SK-N-MC (cell line): ENCODE results near the gene APOLD1.

Experiments
- DNase-seq: peaks from one replicate; pipeline ENCODE4 v3.0.0-alpha.2; 2011; ENCODE audit warnings: low read depth, low spot score
- H3K27ac ChIP-seq: fragments of 200-600 bp; sonication (generic); 2 replicates; pipeline ENCODE4 v1.5.1; 2016; ENCODE audit warnings: mixed run types
- H3K36me3 ChIP-seq: fragments of 200-600 bp; sonication (generic); 2 replicates; pipeline ENCODE4 v1.6.1; 2017; ENCODE audit warnings: antibody characterized with exemption, low read length, mixed read lengths; ENCODE audit not compliant: insufficient read depth
- H3K4me3 ChIP-seq: fragments of 200-600 bp; sonication (generic); 2 replicates; pipeline ENCODE4 v1.5.1; 2016
- H3K9ac ChIP-seq: fragments of 200-600 bp; sonication (generic); 2 replicates; pipeline ENCODE4 v1.8.0; 2017; ENCODE audit warnings: mixed run types, mixed read lengths; ENCODE audit not compliant: insufficient read length
- H3K9me3 ChIP-seq: fragments of 200-600 bp; sonication (generic); 2 replicates; pipeline ENCODE4 v1.6.1; 2017; ENCODE audit warnings: low read depth, mild to moderate bottlenecking, antibody characterized with exemption, low read length, moderate library complexity, mixed read lengths
- EZH2 ChIP-seq: fragments of 200-600 bp; sonication (generic); IDR thresholded peaks from one replicate; pipeline ENCODE4 v1.6.1; 2017; ENCODE audit warnings: antibody characterized with exemption
- FOXP2 ChIP-seq: optimal IDR thresholded peaks from 2 replicates; pipeline ENCODE3; 2011; ENCODE audit warnings: mild to moderate bottlenecking, moderate library complexity; ENCODE audit not compliant: insufficient read depth; ENCODE audit errors: extremely low read length, control extremely low read depth
- POLR2AphosphoS5 ChIP-seq: IDR thresholded peaks from 2 replicates; pipeline ENCODE4 v1.6.1; 2012; ENCODE audit warnings: mild to moderate bottlenecking, low read depth, low read length, borderline replicate concordance

APOLD1 gene

DNA sequence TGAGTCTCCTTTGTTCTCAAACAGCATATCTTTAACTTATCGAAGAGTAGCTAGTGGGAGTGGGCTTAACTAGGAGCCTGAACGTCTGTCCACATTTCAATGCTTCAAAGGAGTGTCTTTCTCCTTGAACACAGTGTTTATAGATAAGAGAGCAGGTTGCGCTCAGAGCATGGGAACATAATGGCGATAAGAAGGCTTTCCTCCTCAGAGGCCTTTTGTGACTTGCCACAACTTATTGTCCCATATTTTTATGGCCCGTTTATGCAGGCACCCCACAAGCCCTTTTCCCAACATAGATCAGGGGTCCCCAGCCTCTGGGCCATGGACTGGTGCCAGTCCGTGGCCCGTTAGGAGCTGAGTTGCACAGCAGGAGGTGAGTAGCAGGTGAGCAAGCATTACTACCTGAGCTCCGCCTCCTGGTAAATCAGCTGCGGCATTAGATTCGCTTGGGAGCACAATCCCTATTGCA lies 25.1 kb downstream of the APOLD1 start:
- peaks cover 15% of the 10 kb centered on the region for H3K36me3 ChIP-seq
- H3K4me3 ChIP-seq, result no peak overlapping the region
- no peaks in the 10 kb centered on the region for H3K9me3 ChIP-seq
- H3K27ac ChIP-seq, result no peak overlapping the region
- H3K9ac ChIP-seq, result no peak overlapping the region
- DNase-seq, result no peak
- no peak for TF ChIP-seq EZH2
- no peak for TF ChIP-seq POLR2AphosphoS5

DNA sequence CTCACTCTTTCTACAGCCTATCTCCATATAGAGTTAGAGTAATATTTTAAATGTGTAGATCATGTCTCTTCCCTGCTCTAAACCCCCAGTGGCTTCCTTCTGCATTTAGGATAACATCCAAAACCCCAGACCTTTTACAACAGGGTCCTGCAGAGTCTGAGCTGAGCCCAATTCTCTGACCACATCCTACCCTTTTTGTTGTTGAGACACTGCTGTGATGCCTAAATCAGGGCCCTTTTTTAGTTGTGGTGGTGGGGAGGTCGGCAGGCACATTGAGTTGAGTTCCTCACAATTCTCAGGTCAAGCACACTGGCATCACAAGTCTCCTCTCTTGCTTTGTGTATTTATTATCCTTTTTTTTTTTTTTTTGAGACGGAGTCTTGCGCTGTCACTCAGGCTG lies 25.9 kb downstream of the APOLD1 start:
- no peak overlapping the region for H3K9ac ChIP-seq
- H3K36me3 ChIP-seq, result peaks cover 22% of the 10 kb centered on the region
- no peak overlapping the region for H3K27ac ChIP-seq
- H3K9me3 ChIP-seq, result no peaks in the 10 kb centered on the region
- no peak for TF ChIP-seq FOXP2
- no peak for TF ChIP-seq EZH2
- no peak for TF ChIP-seq POLR2AphosphoS5
- H3K4me3 ChIP-seq, result no peak overlapping the region
- no peak for DNase-seq

DNA sequence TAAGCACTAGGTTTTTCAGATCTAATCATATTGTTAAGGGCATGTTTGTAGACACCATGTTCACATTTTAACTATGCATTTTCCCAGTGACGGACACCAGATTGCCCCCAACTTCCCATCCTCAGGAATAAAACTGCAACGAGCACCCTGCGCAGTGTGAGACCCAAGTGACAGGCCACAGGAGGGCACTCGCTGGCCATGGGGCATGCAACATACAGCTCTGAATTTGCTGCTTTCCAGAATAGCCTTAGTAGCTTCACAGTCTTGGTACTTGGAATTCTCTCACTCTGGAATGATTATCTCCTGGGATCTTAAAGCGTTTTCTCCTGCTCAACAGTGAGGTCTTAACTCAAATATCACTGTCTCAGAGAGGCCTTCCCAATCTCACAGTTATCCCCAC lies 26.7 kb downstream of the APOLD1 start:
- Histone ChIP-seq H3K27ac (no peak overlapping the region), H3K4me3 (no peak overlapping the region), H3K9ac (no peak overlapping the region), H3K9me3 (no peaks in the 10 kb centered on the region), H3K36me3 (peaks cover 31% of the 10 kb centered on the region)
- TF ChIP-seq POLR2AphosphoS5, result no peak
- TF ChIP-seq FOXP2, result no peak
- no peak for TF ChIP-seq EZH2
- no peak for DNase-seq

DNA sequence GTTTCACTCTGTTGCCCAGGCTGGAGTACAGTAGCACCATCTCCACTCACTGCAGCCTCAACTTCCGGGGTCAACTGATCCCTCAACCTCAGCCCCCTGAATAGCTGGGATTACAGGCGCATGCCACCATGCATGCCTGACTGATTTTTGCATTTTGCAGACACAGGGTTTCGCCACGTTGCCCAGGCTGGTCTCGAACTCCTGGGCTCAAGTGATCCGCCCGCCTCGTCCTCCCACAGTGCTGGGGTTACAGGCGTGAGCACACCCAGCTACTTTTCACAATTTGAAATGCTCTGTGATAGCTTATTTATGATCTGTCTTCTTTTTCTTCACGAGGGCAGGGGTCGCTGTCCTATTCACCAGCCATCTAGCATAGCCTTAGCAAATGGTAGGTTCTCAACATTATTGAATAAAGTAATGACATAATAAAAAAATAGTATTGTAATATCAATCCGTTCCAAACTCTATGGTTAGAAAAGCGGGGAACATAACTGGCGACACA lies 27.2 kb downstream of the APOLD1 start:
- TF ChIP-seq FOXP2, result no peak
- TF ChIP-seq POLR2AphosphoS5, result no peak
- TF ChIP-seq EZH2, result no peak
- Histone ChIP-seq H3K9ac (no peak overlapping the region), H3K4me3 (peak overlapping the region; percentile 97; the same call in 1 of the 2 replicates), H3K9me3 (no peaks in the 10 kb centered on the region), H3K36me3 (peaks cover 35% of the 10 kb centered on the region), H3K27ac (no peak overlapping the region)
- DNase-seq, result no peak

DNA sequence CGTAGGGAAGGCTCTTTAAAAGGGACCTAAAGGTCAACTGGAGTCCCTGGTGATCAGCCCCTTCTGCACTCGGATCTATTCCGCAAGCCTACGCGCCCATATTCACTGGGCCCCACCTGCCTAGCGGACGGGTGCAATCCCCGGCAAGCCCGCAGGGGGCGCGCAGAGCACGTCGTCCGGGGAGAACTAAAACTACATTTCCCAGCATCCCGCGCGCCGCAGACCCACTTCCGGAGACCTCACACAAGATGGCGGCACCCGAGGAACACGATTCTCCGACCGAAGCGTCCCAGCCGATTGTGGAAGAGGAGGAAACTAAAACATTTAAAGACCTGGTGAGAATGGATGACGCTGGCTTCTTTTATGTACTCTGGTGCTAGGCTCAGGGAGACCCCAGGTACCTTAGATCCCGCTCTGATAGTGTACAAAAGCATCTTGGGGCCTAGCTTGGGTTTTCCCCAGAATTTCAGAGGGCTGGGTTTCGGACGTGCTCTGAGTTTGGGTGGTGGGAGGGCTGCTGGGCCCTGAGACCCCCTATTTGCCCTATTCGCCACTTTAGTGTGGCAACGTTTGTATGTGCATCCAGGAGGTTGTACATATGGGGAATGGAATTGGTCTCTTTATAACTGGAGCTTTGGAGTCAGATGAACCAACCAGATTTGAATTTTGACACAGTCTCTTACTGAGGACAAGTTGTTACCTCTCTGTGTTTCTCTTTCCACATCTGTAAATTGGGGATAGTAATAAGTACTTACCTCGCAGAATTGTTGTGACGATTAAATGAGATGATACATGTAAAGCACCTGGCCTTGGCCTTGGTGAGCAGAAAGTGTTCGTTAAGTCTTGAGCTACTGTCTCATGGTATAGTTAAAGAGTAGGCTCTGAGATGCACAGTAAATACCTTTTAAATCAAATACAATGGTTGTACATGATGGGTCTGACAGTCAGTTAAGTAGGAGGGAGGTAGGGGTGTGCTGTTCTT lies 28.0 kb downstream of the APOLD1 start, which contains the start of gene DDX47:
DDX47 (plus strand) TSS at position 227 of the 982 bp plus-strand sequence; CDS start at position 249, 22 bp downstream.
- TF ChIP-seq FOXP2 (no peak), POLR2AphosphoS5 (peak; percentile 87), EZH2 (no peak)
- peak within 1 kb of the TSS; percentile 98 for H3K9ac ChIP-seq
- no peak within 1 kb of the TSS for H3K27ac ChIP-seq
- peak; percentile 76 for DNase-seq
- no peaks in the 10 kb centered on the region for H3K9me3 ChIP-seq
- H3K36me3 ChIP-seq, result peaks cover 40% of the 10 kb centered on the region
- peak within 1 kb of the TSS; percentile 97 for H3K4me3 ChIP-seq

DNA sequence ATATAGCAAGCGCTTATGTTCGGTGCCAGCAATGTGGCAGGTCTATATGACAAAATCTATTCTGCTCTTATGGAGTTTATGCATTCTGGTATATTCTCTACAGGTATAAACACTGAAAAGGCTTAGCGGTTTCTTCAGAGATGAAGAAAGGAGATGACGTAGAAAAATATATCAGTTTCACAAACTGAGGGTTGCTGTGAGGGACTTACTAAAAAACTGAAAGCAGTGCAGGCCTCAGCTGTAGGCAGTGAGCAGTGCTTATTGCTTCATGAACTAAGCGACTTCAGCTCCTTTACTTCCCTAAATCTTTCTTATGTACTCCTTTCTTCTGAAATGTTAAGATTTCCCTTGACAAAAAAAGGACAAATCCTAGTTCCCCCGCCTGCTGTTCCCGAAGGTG lies 32.2 kb downstream of the APOLD1 start:
- H3K36me3 ChIP-seq, result peaks cover 74% of the 10 kb centered on the region
- no peak overlapping the region for H3K9ac ChIP-seq
- H3K9me3 ChIP-seq, result no peaks in the 10 kb centered on the region
- H3K27ac ChIP-seq, result no peak overlapping the region
- no peak for DNase-seq
- no peak overlapping the region for H3K4me3 ChIP-seq
- TF ChIP-seq POLR2AphosphoS5 (no peak), FOXP2 (no peak), EZH2 (no peak)

GRCh38 chr12:12818701-12819100 lies 33.2 kb downstream of the APOLD1 start:
- TF ChIP-seq EZH2, result no peak
- TF ChIP-seq FOXP2, result no peak
- no peak for TF ChIP-seq POLR2AphosphoS5
- H3K27ac ChIP-seq, result no peak overlapping the region
- H3K4me3 ChIP-seq, result no peak overlapping the region
- H3K9me3 ChIP-seq, result no peaks in the 10 kb centered on the region
- H3K36me3 ChIP-seq, result peaks cover 85% of the 10 kb centered on the region
- no peak for DNase-seq
- H3K9ac ChIP-seq, result no peak overlapping the region

GRCh38 chr12:12819221-12819620 lies 33.8 kb downstream of the APOLD1 start:
- H3K36me3 ChIP-seq, result peaks cover 87% of the 10 kb centered on the region
- no peak overlapping the region for H3K9ac ChIP-seq
- no peaks in the 10 kb centered on the region for H3K9me3 ChIP-seq
- no peak for DNase-seq
- H3K4me3 ChIP-seq, result no peak overlapping the region
- H3K27ac ChIP-seq, result no peak overlapping the region
- TF ChIP-seq EZH2, result no peak
- no peak for TF ChIP-seq FOXP2
- no peak for TF ChIP-seq POLR2AphosphoS5
